Stimulated activated CD4-positive, alpha-beta T cell treated with anti-CD3 and anti-CD28 coated beads, Interleukin-12 subunit alpha, Interleukin-12 subunit beta, amount 100 ng/mL, for 48 hours (primary cell): ENCODE data around the gene C9orf50.

Experiments
- DNase-seq, 3 donors: peaks; one replicate each; pipeline ENCODE4 v3.0.0-alpha.2; 2020; ENCODE audit warnings: low read depth in 2 of 3, low spot score in 1 of 3

The C9orf50 gene

GRCh38 chr9:129632460-129632859 is 11.6 kb upstream of the C9orf50 start:
- DNase-seq, result no peak

- no peak for DNase-seq
Observed at GRCh38 chr9:129631674-129632129, 10.8 kb upstream of the C9orf50 start.

- no peak for DNase-seq
Observed at GRCh38 chr9:129630967-129631673, 10.2 kb upstream of the C9orf50 start.

GRCh38 chr9:129629251-129629820 is 8.4 kb upstream of the C9orf50 start:
- no peak for DNase-seq

GRCh38 chr9:129628709-129629108 is 7.8 kb upstream of the C9orf50 start:
- DNase-seq, result no peak

- no peak for DNase-seq
Observed at GRCh38 chr9:129627556-129628440, 6.9 kb upstream of the C9orf50 start.

GRCh38 chr9:129626625-129627284 is 5.9 kb upstream of the C9orf50 start:
- DNase-seq, result peak in 1 of 3 donors; percentile 22

GRCh38 chr9:129626079-129626624 is 5.3 kb upstream of the C9orf50 start, which contains the start of gene NTMT1:
Gene NTMT1, plus strand, starts transcription at chr9:129626163. Its CDS starts 6,541 bp downstream, at chr9:129632704.
- peak; percentile 81 to 93 (median 82) for DNase-seq

- DNase-seq, result no peak
Observed at GRCh38 chr9:129624947-129625346, 4.0 kb upstream of the C9orf50 start.

- DNase-seq, result peak; percentile 48 to 74 (median 66)
Observed at GRCh38 chr9:129624168-129624759, 3.4 kb upstream of the C9orf50 start.

GRCh38 chr9:129623331-129623730 is 2.4 kb upstream of the C9orf50 start:
- no peak for DNase-seq

GRCh38 chr9:129619787-129620668 is 873 bp downstream of the C9orf50 start:
- no peak for DNase-seq

GRCh38 chr9:129617167-129617566 is 3.7 kb downstream of the C9orf50 start:
- no peak for DNase-seq

GRCh38 chr9:129615407-129616285 is 5.3 kb downstream of the C9orf50 start:
- no peak for DNase-seq

GRCh38 chr9:129614932-129615331 is 6.0 kb downstream of the C9orf50 start:
- no peak for DNase-seq

- DNase-seq, result no peak
Observed at GRCh38 chr9:129613520-129614175, 7.3 kb downstream of the C9orf50 start.

GRCh38 chr9:129612815-129613519 is 7.9 kb downstream of the C9orf50 start:
- DNase-seq, result no peak
